Tibial nerve (tissue), 4 donors: Measurements from ENCODE around the gene PRKAR2A. TPM values are rescaled to one million over a fixed set of nuclear protein-coding genes. Genes with fewer than 3 reads are reported as not detected.
A peak's percentile ranks its signal among the peaks of the same experiment; 100 is the strongest.
"Not testable (repeated sequence)": the region's sequence is repeated elsewhere in the genome, so short reads cannot be mapped to it uniquely, and the experiment has no call there.

Experiments
- DNase-seq, 2 donors: peaks; one replicate each; pipeline ENCODE4 v3.0.0-alpha.2; 2019; ENCODE audit warnings: low spot score in 2 of 2
- H3K27ac ChIP-seq, 4 donors: fragments of 200-600 bp; sonication (generic) in 3 of 4; one replicate each; pipeline ENCODE4 v1.5.1; 2017 to 2019; ENCODE audit warnings: mild to moderate bottlenecking in 1 of 4
- H3K27me3 ChIP-seq, 2 donors: fragments of 200-600 bp; sonication (generic) in 1 of 2; one replicate each; pipeline versions ENCODE4 v1.5.1 to v1.6.0; 2017 to 2019
- H3K36me3 ChIP-seq, 3 donors: fragments of 200-600 bp; sonication (generic); one replicate each; pipeline ENCODE4 v1.5.1; 2018 to 2019
- H3K4me1 ChIP-seq, 4 donors: fragments of 200-600 bp; sonication (generic) in 3 of 4; one replicate each; pipeline ENCODE4 v1.5.1; 2017 to 2019
- H3K4me3 ChIP-seq, 4 donors: fragments of 200-600 bp; sonication (generic) in 3 of 4; one replicate each; pipeline ENCODE4 v1.5.1; 2017 to 2019; ENCODE audit warnings: mild to moderate bottlenecking in 1 of 4, moderate library complexity in 1 of 4
- H3K9me3 ChIP-seq, 4 donors: fragments of 200-600 bp; sonication (generic) in 3 of 4; one replicate each; pipeline ENCODE4 v1.5.1; 2017 to 2019
- EP300 ChIP-seq, 2 donors: sonication (generic); formaldehyde crosslinking; IDR thresholded peaks; one replicate each; pipeline ENCODE4 v1.6.1; 2017; ENCODE audit warnings: antibody characterized with exemption in 2 of 2, mild to moderate bottlenecking in 1 of 2
- POLR2A ChIP-seq, 2 donors: fragments of 450-650 bp; IDR thresholded peaks; one replicate each; pipeline ENCODE4 v1.6.1; 2017; ENCODE audit warnings: antibody characterized with exemption in 2 of 2, mild to moderate bottlenecking in 2 of 2, moderate library complexity in 2 of 2
- WGBS, 2 donors: methylation state at CpG; one replicate each; pipeline ENCODE4 v1.1.5; 2018; 5-methylcytosine and 5-hydroxymethylcytosine counted together
- total RNA-seq, 4 donors: library from RNA; depleted of rRNA; stranded (reverse); fragments of >200 nt; gene quantifications; one replicate each; pipeline ENCODE4 v1.1.0, GENCODE V29; 2016
- TF ChIP-seq, protein P1 (sequence below), 5 experiments: fragments of 200-600 bp in 3 of 5; fragments of 450-650 bp in 2 of 5; sonication (generic) in 3 of 5; IDR thresholded peaks; one replicate each; pipeline ENCODE4 v1.5.1; 2016 to 2019; ENCODE audit warnings: antibody characterized with exemption in 5 of 5, mild to moderate bottlenecking in 3 of 5, moderate library complexity in 2 of 5

The PRKAR2A gene
- total RNA-seq, 4 donors from 2014 or later: 26.9 to 37.5 (median 32.4) TPM

DNA sequence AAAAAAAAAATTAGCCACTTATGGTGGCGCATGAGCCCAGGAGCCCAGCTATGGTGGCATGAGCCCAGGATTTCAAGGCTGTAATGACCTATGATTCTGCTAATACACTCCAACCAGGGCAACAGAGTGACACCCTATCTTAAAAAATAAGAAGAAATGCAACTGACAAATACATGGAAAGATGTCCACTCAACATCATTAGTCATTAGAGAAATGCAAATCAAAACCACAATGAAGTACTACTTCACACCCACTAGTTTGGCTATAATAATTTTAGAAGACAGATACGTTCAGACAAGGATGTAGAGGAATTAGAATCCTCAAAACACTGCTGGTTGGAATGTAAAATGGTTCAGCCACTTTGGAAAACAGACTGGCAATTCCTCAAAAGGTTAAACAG, 10.5 kb downstream of the PRKAR2A start:
- no peak for TF ChIP-seq POLR2A (IDR thresholded peaks at IDR 0.05)
- no peak for TF ChIP-seq EP300 (IDR thresholded peaks at IDR 0.05)
- TF ChIP-seq, protein P1, sequence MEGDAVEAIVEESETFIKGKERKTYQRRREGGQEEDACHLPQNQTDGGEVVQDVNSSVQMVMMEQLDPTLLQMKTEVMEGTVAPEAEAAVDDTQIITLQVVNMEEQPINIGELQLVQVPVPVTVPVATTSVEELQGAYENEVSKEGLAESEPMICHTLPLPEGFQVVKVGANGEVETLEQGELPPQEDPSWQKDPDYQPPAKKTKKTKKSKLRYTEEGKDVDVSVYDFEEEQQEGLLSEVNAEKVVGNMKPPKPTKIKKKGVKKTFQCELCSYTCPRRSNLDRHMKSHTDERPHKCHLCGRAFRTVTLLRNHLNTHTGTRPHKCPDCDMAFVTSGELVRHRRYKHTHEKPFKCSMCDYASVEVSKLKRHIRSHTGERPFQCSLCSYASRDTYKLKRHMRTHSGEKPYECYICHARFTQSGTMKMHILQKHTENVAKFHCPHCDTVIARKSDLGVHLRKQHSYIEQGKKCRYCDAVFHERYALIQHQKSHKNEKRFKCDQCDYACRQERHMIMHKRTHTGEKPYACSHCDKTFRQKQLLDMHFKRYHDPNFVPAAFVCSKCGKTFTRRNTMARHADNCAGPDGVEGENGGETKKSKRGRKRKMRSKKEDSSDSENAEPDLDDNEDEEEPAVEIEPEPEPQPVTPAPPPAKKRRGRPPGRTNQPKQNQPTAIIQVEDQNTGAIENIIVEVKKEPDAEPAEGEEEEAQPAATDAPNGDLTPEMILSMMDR (IDR thresholded peaks at IDR 0.05): no peak
- no peaks in the 10 kb centered on the region for H3K9me3 ChIP-seq

DNA sequence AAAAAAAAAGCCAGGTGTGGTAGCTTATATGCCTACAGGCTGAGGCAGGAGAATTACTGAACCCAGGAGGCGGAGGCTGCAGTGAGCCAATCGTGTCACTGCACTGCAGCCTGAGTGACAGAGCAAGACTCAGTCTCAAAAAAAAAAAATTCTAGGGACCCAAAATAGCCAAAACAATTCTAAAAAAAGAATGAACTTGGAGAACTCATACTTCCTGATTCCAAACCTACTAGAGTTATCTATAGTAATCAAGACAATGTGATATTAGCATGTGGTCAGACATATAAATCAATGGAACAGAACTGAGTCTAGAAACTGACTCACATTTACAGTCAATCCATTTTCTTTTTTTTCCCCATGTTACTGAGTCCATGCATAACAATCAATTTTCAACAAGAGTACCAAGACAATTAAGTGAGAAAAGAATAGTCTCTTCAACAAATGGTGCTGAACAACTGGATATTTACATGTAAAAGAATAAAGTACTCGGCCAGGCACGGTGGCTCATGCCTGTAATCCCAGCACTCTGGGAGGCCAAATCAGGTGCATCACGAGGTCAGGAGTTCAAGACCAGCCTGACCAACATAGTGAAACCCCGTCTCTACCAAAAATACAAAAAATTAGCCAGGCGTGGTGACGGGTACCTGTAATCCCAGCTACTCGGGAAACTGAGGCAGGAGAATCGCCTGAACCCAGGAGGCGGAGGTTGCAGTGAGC, 11.9 kb downstream of the PRKAR2A start:
- no peak overlapping the region for H3K4me3 ChIP-seq
- TF ChIP-seq, protein P1 (IDR thresholded peaks at IDR 0.05): no peak
- no peak for TF ChIP-seq EP300 (IDR thresholded peaks at IDR 0.05)
- TF ChIP-seq POLR2A (IDR thresholded peaks at IDR 0.05): no peak
- H3K36me3 ChIP-seq: peaks cover 0 to 13% (median 0%) of the 10 kb centered on the region in 3 donors
- no peak overlapping the region for H3K27ac ChIP-seq
- 92 to 95% methylated on average over 11 of the region's 11 CpGs for WGBS, 2 donors
- H3K4me1 ChIP-seq: peaks cover 0 to 31% (median 8%) of the 10 kb centered on the region in 4 donors
- H3K9me3 ChIP-seq: no peaks in the 10 kb centered on the region
- H3K27me3 ChIP-seq: no peaks in the 10 kb centered on the region
- no peak for DNase-seq

More for the DNA sequence above, 10.5 kb downstream of the PRKAR2A start:
- no peak for DNase-seq
- no peaks in the 10 kb centered on the region for H3K27me3 ChIP-seq
- no peak overlapping the region for H3K4me3 ChIP-seq
- H3K4me1 ChIP-seq: peaks cover 0 to 22% (median 4%) of the 10 kb centered on the region in 4 donors
- no peak overlapping the region for H3K27ac ChIP-seq
- 62 to 67% methylated on average over 2 of the region's 2 CpGs for WGBS, 2 donors
- peaks cover 0 to 13% (median 0%) of the 10 kb centered on the region in 3 donors for H3K36me3 ChIP-seq

DNA sequence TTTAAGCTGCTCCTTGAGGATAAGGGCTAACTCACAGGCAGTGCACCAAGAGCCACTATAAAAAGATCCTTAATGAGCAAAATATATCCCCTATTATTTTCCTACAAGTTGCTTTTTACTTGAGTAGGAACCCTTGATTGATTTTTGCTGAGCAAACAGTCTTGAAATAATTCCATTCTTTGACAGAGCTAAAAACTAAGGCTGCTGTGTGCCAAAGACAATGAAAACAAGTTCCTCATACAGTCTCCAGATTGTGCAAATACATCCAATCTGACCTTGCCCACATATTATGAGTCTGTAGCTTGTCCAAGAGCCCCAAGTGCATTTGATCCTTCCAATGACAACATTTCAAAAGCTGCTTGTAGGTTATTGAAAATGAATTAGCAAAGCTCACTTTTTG, 15.0 kb downstream of the PRKAR2A start:
- Histone ChIP-seq H3K4me3 (no peak overlapping the region), H3K27ac (peak overlapping the region in 1 of 4 donors; percentile 17), H3K36me3 (peaks cover 0 to 3% (median 0%) of the 10 kb centered on the region in 3 donors), H3K27me3 (no peaks in the 10 kb centered on the region), H3K9me3 (no peaks in the 10 kb centered on the region), H3K4me1 (peaks cover 0 to 20% (median 8%) of the 10 kb centered on the region in 4 donors)
- no peak for DNase-seq
- no peak for TF ChIP-seq EP300 (IDR thresholded peaks at IDR 0.05)
- TF ChIP-seq, protein P1 (IDR thresholded peaks at IDR 0.05): no peak
- TF ChIP-seq POLR2A (IDR thresholded peaks at IDR 0.05): no peak

DNA sequence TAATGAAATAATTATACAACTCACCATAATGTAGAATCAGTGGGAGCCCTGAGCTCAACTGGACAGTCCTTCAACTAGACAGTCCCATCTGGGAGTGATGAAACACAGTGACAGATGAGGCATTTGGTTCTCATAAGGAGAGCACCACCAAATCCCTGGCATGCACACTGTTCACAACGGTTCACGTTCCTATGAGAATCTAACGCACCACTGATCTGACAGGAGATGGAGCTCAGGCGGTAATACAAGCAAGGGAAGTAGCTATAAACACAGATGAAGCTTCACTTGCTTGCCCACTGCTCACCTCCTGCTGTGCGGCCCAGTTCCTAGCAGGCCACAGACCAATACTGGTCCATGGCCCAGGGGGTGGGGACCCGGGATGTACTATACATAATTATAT, 17.0 kb downstream of the PRKAR2A start:
- H3K27ac ChIP-seq: no peak overlapping the region
- DNase-seq: no peak
- H3K36me3 ChIP-seq: peaks cover 0 to 3% (median 0%) of the 10 kb centered on the region in 3 donors
- WGBS, 2 donors: 83 to 93% methylated on average over 6 of the region's 6 CpGs
- TF ChIP-seq POLR2A (IDR thresholded peaks at IDR 0.05): no peak
- TF ChIP-seq EP300 (IDR thresholded peaks at IDR 0.05): no peak
- TF ChIP-seq, protein P1 (IDR thresholded peaks at IDR 0.05): no peak
- peaks cover 0 to 30% (median 8%) of the 10 kb centered on the region in 4 donors for H3K4me1 ChIP-seq
- H3K4me3 ChIP-seq: no peak overlapping the region
- no peaks in the 10 kb centered on the region for H3K27me3 ChIP-seq
- no peaks in the 10 kb centered on the region for H3K9me3 ChIP-seq

DNA sequence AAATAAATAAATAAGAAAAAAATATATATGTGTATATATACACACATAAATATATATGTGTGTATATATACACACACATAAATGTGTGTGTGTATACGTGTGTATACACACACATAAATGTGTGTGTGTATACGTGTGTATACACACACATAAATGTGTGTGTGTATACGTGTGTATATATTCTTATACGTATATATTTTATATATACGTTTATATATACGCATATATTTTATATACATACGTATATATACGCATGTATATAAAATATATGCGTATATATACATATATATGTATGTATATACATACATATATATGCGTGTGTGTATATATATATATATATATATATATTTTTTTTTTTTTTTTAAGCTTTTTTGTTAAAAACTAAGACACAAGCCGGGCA, 18.1 kb downstream of the PRKAR2A start:
- H3K4me1 ChIP-seq: peaks cover 0 to 30% (median 8%) of the 10 kb centered on the region in 4 donors

DNA sequence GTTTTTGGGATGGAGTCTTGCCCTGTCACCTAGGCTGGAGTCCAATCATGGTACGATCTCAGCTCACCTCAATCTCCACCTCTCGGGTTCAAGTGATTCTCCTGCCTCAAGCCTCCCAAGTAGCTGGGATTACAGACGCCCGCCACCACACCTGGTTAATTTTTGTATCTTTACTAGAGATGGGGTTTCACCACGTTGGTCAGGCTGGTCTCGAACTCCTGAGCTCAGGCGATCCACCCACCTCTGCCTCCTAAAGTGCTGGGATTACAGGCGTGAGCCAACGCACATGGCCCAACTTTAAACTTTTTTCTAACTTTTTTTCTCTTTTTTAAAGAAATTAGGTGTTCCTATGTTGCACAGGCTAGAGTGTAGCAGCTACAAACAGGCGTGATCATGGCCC, 19.8 kb downstream of the PRKAR2A start:
- not testable (repeated sequence) for H3K27ac ChIP-seq, H3K36me3 ChIP-seq, H3K9me3 ChIP-seq, H3K4me3 ChIP-seq, H3K27me3 ChIP-seq, DNase-seq
- WGBS, 2 donors: 94 to 97% methylated on average over 10 of the region's 10 CpGs
- peaks cover 0 to 26% (median 8%) of the 10 kb centered on the region in 4 donors for H3K4me1 ChIP-seq

More for the DNA sequence above, 18.1 kb downstream of the PRKAR2A start:
- 90 to 93% methylated on average over 11 of the region's 11 CpGs for WGBS, 2 donors
- not testable (repeated sequence) for H3K36me3 ChIP-seq, H3K27ac ChIP-seq, H3K9me3 ChIP-seq, DNase-seq, H3K27me3 ChIP-seq, H3K4me3 ChIP-seq
